ENCODE results near the gene PSMF1.
"Not testable (repeated sequence)": the region's sequence is repeated elsewhere in the genome, so short reads cannot be mapped to it uniquely, and the experiment has no call there.

Gene PSMF1

GRCh38 chr20:1124421-1124820, 6.0 kb downstream of the PSMF1 start:
- Histone ChIP-seq H3K9me3 (ENCODE audit: control insufficient read depth, insufficient read depth, low read length) (no peaks in the 10 kb centered on the region), H3K36me3 (ENCODE audit: control insufficient read depth, insufficient read depth, low read length) (peaks cover 24% of the 10 kb centered on the region), H3K4me3 (ENCODE audit: low read depth, low read length) (no peak overlapping the region), H3K9ac (ENCODE audit: low read depth, low read length) (no peak overlapping the region), H3K4me1 (ENCODE audit: control insufficient read depth, insufficient read depth, low read length) (no peaks in the 10 kb centered on the region), H3K27me3 (ENCODE audit: control insufficient read depth, insufficient read depth, low read length) (no peaks in the 10 kb centered on the region)

GRCh38 chr20:1125277-1125676, 6.9 kb downstream of the PSMF1 start:
- peaks cover 22% of the 10 kb centered on the region for H3K36me3 ChIP-seq (ENCODE audit: control insufficient read depth, insufficient read depth, low read length)
- H3K4me1 ChIP-seq (ENCODE audit: control insufficient read depth, insufficient read depth, low read length), result no peaks in the 10 kb centered on the region
- no peaks in the 10 kb centered on the region for H3K9me3 ChIP-seq (ENCODE audit: control insufficient read depth, insufficient read depth, low read length)
- H3K27me3 ChIP-seq (ENCODE audit: control insufficient read depth, insufficient read depth, low read length), result no peaks in the 10 kb centered on the region
- no peak overlapping the region for H3K4me3 ChIP-seq (ENCODE audit: low read depth, low read length)
- no peak overlapping the region for H3K9ac ChIP-seq (ENCODE audit: low read depth, low read length)

- no peaks in the 10 kb centered on the region for H3K27me3 ChIP-seq (ENCODE audit: control insufficient read depth, insufficient read depth, low read length)
- H3K4me1 ChIP-seq (ENCODE audit: control insufficient read depth, insufficient read depth, low read length), result no peaks in the 10 kb centered on the region
- H3K36me3 ChIP-seq (ENCODE audit: control insufficient read depth, insufficient read depth, low read length), result peaks cover 25% of the 10 kb centered on the region
- H3K4me3 ChIP-seq (ENCODE audit: low read depth, low read length), result no peak overlapping the region
- no peak overlapping the region for H3K9ac ChIP-seq (ENCODE audit: low read depth, low read length)
- no peaks in the 10 kb centered on the region for H3K9me3 ChIP-seq (ENCODE audit: control insufficient read depth, insufficient read depth, low read length)
Measured at GRCh38 chr20:1127840-1128239, 9.4 kb downstream of the PSMF1 start.

GRCh38 chr20:1130058-1130694, 11.8 kb downstream of the PSMF1 start:
- no peaks in the 10 kb centered on the region for H3K27me3 ChIP-seq (ENCODE audit: control insufficient read depth, insufficient read depth, low read length)
- H3K9ac ChIP-seq (ENCODE audit: low read depth, low read length), result no peak overlapping the region
- peaks cover 32% of the 10 kb centered on the region for H3K36me3 ChIP-seq (ENCODE audit: control insufficient read depth, insufficient read depth, low read length)
- no peaks in the 10 kb centered on the region for H3K9me3 ChIP-seq (ENCODE audit: control insufficient read depth, insufficient read depth, low read length)
- no peak overlapping the region for H3K4me3 ChIP-seq (ENCODE audit: low read depth, low read length)
- no peaks in the 10 kb centered on the region for H3K4me1 ChIP-seq (ENCODE audit: control insufficient read depth, insufficient read depth, low read length)

- H3K4me3 ChIP-seq (ENCODE audit: low read depth, low read length), result no peak overlapping the region
- no peaks in the 10 kb centered on the region for H3K27me3 ChIP-seq (ENCODE audit: control insufficient read depth, insufficient read depth, low read length)
- H3K9me3 ChIP-seq (ENCODE audit: control insufficient read depth, insufficient read depth, low read length), result no peaks in the 10 kb centered on the region
- peaks cover 31% of the 10 kb centered on the region for H3K36me3 ChIP-seq (ENCODE audit: control insufficient read depth, insufficient read depth, low read length)
- no peak overlapping the region for H3K9ac ChIP-seq (ENCODE audit: low read depth, low read length)
- no peaks in the 10 kb centered on the region for H3K4me1 ChIP-seq (ENCODE audit: control insufficient read depth, insufficient read depth, low read length)
Measured at GRCh38 chr20:1130847-1131246, 12.4 kb downstream of the PSMF1 start.

- Histone ChIP-seq H3K4me3 (ENCODE audit: low read depth, low read length) (no peak overlapping the region), H3K27me3 (ENCODE audit: control insufficient read depth, insufficient read depth, low read length) (no peaks in the 10 kb centered on the region), H3K4me1 (ENCODE audit: control insufficient read depth, insufficient read depth, low read length) (no peaks in the 10 kb centered on the region), H3K9me3 (ENCODE audit: control insufficient read depth, insufficient read depth, low read length) (no peaks in the 10 kb centered on the region), H3K9ac (ENCODE audit: low read depth, low read length) (no peak overlapping the region), H3K36me3 (ENCODE audit: control insufficient read depth, insufficient read depth, low read length) (peaks cover 34% of the 10 kb centered on the region)
Measured at GRCh38 chr20:1131354-1131753, 13.0 kb downstream of the PSMF1 start.

GRCh38 chr20:1134355-1134754, 16.0 kb downstream of the PSMF1 start:
- Histone ChIP-seq H3K27me3 (ENCODE audit: control insufficient read depth, insufficient read depth, low read length) (no peaks in the 10 kb centered on the region), H3K36me3 (ENCODE audit: control insufficient read depth, insufficient read depth, low read length) (peaks cover 28% of the 10 kb centered on the region), H3K4me3 (ENCODE audit: low read depth, low read length) (no peak overlapping the region), H3K9me3 (ENCODE audit: control insufficient read depth, insufficient read depth, low read length) (no peaks in the 10 kb centered on the region), H3K4me1 (ENCODE audit: control insufficient read depth, insufficient read depth, low read length) (no peaks in the 10 kb centered on the region), H3K9ac (ENCODE audit: low read depth, low read length) (no peak overlapping the region)

GRCh38 chr20:1134836-1135235, 16.4 kb downstream of the PSMF1 start:
- Histone ChIP-seq H3K4me3 (ENCODE audit: low read depth, low read length) (no peak overlapping the region), H3K9ac (ENCODE audit: low read depth, low read length) (no peak overlapping the region), H3K4me1 (ENCODE audit: control insufficient read depth, insufficient read depth, low read length) (no peaks in the 10 kb centered on the region), H3K9me3 (ENCODE audit: control insufficient read depth, insufficient read depth, low read length) (no peaks in the 10 kb centered on the region), H3K36me3 (ENCODE audit: control insufficient read depth, insufficient read depth, low read length) (peaks cover 26% of the 10 kb centered on the region), H3K27me3 (ENCODE audit: control insufficient read depth, insufficient read depth, low read length) (no peaks in the 10 kb centered on the region)

- H3K27me3 ChIP-seq (ENCODE audit: control insufficient read depth, insufficient read depth, low read length), result no peaks in the 10 kb centered on the region
- no peak overlapping the region for H3K4me3 ChIP-seq (ENCODE audit: low read depth, low read length)
- peaks cover 20% of the 10 kb centered on the region for H3K36me3 ChIP-seq (ENCODE audit: control insufficient read depth, insufficient read depth, low read length)
- no peaks in the 10 kb centered on the region for H3K9me3 ChIP-seq (ENCODE audit: control insufficient read depth, insufficient read depth, low read length)
- no peaks in the 10 kb centered on the region for H3K4me1 ChIP-seq (ENCODE audit: control insufficient read depth, insufficient read depth, low read length)
- H3K9ac ChIP-seq (ENCODE audit: low read depth, low read length), result no peak overlapping the region
Measured at GRCh38 chr20:1137236-1137635, 18.8 kb downstream of the PSMF1 start.

GRCh38 chr20:1144401-1145172, 26.2 kb downstream of the PSMF1 start:
- Histone ChIP-seq H3K4me1 (ENCODE audit: control insufficient read depth, insufficient read depth, low read length) (no peaks in the 10 kb centered on the region), H3K4me3 (ENCODE audit: low read depth, low read length) (no peak overlapping the region), H3K9me3 (ENCODE audit: control insufficient read depth, insufficient read depth, low read length) (no peaks in the 10 kb centered on the region), H3K36me3 (ENCODE audit: control insufficient read depth, insufficient read depth, low read length) (peaks cover 8% of the 10 kb centered on the region), H3K27me3 (ENCODE audit: control insufficient read depth, insufficient read depth, low read length) (no peaks in the 10 kb centered on the region), H3K9ac (ENCODE audit: low read depth, low read length) (no peak overlapping the region)

- H3K36me3 ChIP-seq (ENCODE audit: control insufficient read depth, insufficient read depth, low read length), result peaks cover 8% of the 10 kb centered on the region
Measured at GRCh38 chr20:1146957-1147356, 28.6 kb downstream of the PSMF1 start.

GRCh38 chr20:1149812-1150211, 31.4 kb downstream of the PSMF1 start:
- not testable (repeated sequence) for H3K4me3 ChIP-seq (ENCODE audit: low read depth, low read length); H3K9me3 ChIP-seq (ENCODE audit: control insufficient read depth, insufficient read depth, low read length); H3K9ac ChIP-seq (ENCODE audit: low read depth, low read length); H3K27me3 ChIP-seq (ENCODE audit: control insufficient read depth, insufficient read depth, low read length); H3K36me3 ChIP-seq (ENCODE audit: control insufficient read depth, insufficient read depth, low read length); H3K4me1 ChIP-seq (ENCODE audit: control insufficient read depth, insufficient read depth, low read length)

More at GRCh38 chr20:1146957-1147356, 28.6 kb downstream of the PSMF1 start:
- H3K27me3 ChIP-seq (ENCODE audit: control insufficient read depth, insufficient read depth, low read length), result no peaks in the 10 kb centered on the region
- no peaks in the 10 kb centered on the region for H3K9me3 ChIP-seq (ENCODE audit: control insufficient read depth, insufficient read depth, low read length)
- no peak overlapping the region for H3K4me3 ChIP-seq (ENCODE audit: low read depth, low read length)
- no peaks in the 10 kb centered on the region for H3K4me1 ChIP-seq (ENCODE audit: control insufficient read depth, insufficient read depth, low read length)
- no peak overlapping the region for H3K9ac ChIP-seq (ENCODE audit: low read depth, low read length)
